Activated T-cell treated with anti-CD3 and anti-CD28 coated beads, Interleukin-2, amount 50 U/mL, for 48 hours (primary cell): ENCODE data around the gene WDR11.
"Not testable (repeated sequence)": the region's sequence is repeated elsewhere in the genome, so short reads cannot be mapped to it uniquely, and the experiment has no call there.

Experiments
- DNase-seq, 2 experiments: peaks; one replicate each; pipeline ENCODE4 v3.0.0-alpha.2; 2020

Gene WDR11

DNA sequence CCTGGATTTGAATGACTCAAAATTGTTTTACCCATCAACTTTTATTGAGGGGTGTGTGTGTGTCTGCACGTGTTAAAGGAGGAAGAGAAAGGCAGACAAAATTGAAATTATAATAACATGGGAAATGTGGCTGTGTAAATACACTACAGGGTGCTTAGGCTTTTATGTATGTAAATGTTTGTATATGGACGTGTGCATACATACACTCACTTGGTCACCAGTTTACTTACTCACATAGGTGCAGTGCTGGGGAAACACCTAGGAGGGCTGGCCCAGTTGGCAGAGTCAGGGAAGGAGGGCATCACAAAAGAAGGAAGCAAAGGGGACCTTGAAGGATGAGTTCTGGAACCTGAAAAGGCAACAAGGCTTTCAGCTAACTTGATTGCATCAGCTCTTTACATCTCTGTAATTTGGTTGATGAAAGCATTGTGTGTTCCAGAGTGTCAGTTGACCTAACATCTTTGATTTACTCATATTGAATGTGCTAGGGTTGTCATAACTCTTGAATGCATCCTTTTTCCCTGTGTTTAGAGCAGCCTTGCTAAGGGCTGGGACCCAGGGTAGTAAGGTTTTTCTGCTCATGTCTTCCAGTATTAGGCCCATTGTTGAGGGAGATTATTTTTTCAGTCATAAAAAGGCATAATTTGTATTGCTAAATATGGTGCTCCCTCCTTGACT, 10.2 kb downstream of the WDR11 start:
- no peak for DNase-seq

DNA sequence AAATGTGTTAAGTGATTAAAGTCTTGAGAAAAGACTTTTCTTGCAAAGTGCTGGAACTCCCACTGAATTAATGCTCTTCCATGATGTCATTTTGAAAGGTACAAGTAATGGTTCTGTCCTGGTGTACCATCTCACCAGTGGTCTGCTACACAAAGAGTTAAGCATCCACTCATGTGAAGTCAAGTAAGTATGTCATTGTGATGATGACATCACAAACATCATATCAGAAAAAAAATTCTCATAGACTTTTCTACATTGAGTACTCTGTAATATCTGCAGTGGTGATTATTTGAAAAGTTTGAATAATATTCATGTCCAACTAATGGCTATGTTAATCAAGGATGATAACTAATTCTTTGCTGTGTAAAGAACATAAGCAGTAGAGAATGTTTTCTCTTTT, 22.6 kb downstream of the WDR11 start:
- no peak for DNase-seq

DNA sequence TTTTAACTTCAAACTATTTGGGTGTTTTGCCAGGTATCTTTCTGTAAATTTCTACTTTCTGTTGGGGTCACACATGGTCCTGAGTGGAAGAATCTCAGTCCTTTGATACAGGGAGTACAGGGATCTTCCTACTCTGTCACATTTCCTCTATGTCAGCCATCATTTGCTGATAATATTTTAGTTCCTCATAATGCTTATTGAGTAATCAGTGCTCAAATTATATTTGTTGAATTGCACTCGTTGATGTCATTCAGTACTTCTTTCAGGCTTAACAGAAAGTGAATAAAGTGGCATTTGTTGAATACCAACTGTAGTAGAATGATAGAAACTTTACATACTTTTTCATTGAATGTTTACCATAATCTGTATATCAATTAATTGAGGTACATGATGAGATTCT, 31.9 kb downstream of the WDR11 start:
- DNase-seq = no peak

DNA sequence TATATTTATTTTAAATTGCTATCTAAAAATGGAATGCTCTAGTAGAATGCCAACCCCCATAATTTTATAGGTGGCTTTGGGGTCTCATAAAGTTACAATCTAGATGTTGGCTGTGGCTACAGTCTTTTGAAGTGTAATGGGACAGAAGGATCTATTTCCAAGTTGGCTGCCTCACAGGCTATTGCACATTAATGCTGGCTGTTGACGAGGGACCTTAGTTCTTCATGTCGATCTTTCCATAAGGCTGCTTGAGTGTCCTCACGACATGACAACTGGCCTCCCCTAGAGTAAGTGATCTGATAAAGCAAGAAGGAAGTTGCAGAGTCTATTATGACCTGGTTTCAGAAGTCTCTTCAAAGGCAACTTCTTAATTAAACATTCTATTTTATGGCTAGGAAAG, 36.3 kb downstream of the WDR11 start:
- no peak for DNase-seq

DNA sequence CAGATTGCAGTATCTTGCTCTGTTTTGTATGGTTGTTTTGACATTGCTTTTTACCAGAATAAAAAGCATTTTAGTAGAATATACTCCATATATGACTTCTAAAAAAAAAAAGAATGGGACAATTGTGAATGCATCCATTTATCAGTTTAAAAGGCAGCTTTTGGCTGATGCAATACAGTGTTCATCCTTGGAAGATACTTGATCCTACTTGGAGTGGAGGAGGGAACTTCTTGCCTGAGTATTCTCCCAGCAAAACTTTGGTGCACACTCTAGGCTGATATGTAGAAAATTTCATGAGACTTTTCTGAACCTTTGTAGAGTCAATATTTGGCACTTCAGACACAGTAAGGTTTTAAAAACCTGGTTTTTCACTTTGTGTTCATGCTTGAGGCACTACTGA, 40.2 kb downstream of the WDR11 start:
- DNase-seq = no peak

DNA sequence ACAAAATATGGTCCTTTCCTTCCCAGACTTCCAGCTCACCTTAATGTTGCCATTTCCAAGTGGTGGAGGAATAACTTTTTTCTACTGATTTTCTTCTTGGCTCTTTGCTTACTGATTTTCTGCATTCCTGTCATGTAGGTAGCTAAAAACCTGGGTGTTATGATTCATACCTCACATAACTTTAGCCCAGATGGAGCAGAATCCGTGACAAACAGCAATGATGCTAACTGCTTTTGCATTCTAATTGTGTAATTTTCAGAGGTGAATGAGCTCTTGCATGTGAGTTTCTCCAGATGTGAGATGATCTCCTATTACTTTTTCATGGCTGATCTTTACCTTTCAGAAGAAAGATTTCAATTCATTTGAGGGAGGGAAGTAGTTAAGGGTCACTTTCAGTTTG, 43.4 kb downstream of the WDR11 start:
- DNase-seq = no peak

DNA sequence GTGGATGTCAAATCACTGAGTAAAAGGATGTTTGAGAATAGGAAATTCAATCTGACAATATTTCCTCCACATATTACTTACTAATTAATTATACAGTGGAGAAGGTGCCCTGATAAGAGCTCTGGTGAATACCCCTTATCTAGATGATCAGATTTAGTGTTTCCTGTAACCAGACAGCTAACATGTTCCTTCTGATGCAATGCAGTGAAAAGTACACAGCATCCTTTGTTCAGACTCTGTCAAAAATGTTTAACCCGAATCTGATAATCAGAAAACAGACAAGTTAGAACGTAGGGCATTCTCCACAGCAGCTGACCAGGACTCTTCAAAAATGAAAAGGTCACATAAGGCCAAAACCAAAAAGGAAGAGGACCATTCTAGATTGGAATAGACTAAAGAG, 46.2 kb downstream of the WDR11 start:
- no peak for DNase-seq

DNA sequence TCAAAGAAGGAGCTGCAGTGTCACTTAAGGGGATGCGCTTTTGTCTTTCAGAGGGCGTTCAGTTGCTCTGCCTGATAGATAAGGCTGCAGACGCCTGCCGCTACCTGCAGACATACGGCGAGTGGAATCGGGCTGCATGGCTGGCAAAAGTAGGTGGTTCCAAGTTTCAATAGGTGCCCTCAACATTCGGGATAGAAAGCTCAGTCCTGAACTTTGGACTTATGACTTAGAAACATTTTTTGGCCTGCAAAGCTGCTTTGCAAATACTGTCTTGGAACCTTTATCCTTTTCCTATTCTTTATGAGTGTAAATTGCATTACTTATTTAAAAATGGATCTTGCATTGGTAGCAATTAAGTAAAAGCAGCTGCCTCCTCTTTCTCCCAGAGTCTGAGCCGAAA, 54.1 kb downstream of the WDR11 start:
- no peak for DNase-seq

DNA sequence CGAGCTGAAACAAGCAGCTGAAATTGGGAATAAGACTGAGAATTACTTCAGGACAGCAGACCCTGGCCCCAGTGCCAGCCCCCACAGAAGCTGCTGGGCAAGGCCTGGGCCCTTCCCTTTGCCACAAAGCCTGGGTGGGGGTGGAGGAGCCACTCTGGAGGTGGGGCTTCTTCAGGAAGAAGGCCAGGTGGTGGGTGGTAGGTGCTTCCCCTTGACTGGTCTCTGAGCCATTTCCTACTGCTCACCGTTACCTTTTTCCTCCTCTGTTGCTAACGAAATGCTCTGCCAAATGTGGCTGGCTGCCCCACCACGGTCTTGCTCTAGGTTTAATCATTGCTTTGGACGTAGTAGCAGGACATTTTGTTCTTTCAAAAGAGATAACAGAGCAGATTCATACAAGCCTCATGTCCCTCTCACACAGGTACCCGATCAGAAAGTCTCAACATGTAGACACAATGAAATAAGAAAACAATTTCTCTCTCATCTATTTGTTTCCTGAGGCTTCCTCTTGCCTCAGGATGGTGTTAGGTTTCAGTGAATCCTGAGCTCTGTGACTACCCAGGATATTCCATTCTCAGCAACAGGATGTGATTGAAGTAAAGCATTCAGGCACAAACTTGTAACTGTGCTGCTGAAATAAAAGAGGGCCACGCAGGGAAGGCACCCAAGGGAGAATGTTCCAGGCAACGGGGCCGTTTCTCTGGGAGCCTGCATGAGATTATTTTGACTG, 66.5 kb downstream of the WDR11 start:
- no peak for DNase-seq

DNA sequence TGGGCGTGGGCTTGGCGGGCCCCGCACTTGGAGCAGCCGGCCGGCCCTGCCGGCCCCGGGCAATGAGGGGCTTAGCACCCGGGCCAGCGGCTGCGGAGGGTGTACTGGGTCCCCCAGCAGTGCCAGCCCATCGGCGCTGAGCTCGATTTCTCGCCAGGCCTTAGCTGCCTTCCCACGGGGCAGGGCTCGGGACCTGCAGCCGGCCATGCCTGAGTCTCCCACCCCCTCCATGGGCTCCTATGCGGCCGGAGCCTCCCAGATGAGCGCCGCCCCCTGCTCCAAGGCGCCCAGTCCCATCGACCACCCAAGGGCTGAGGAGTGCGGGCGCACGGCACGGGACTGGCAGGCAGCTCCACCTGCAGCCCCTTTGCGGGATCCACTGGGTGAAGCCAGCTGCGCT, 72.7 kb downstream of the WDR11 start:
- DNase-seq = not testable (repeated sequence)

DNA sequence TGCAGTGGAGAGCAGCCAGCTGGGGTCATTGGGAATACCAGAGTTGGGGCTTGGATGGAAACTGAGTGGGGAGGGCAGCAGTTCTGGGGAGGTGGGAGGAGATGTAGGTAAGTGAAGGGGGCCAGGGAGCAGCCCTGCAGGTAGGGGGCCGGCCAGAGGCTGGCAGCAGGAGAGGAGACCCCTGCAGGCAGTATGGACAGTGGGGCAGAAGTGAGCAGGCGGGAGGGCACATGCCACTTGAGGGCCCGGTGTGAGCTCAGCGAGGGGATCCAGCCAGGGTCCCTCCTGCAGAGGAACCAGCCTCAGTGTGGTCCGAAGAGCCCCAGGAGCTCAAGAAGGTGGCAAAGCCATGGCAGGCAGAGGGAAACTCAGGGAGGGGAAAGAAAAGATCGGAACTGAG, 75.4 kb downstream of the WDR11 start:
- no peak for DNase-seq

DNA sequence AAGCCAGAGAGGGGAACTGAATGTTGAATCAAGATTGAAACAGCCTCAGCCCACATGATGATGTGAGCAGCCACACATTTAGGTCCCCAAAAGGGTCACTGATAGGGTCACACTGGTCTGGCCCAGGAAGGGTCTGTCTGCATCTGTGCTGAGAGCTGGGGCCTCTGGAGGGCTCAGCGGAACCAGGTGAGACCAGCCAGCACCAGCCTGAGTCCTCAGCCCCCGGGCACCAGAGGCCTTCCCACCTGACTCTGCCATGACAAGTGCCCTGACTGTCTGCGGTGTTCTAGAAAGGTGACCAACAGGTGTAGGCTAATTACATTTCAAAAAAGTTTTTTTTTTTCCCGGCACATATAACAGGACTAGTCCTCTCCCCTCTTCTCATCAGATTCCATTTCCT, 76.2 kb downstream of the WDR11 start:
- DNase-seq = no peak

DNA sequence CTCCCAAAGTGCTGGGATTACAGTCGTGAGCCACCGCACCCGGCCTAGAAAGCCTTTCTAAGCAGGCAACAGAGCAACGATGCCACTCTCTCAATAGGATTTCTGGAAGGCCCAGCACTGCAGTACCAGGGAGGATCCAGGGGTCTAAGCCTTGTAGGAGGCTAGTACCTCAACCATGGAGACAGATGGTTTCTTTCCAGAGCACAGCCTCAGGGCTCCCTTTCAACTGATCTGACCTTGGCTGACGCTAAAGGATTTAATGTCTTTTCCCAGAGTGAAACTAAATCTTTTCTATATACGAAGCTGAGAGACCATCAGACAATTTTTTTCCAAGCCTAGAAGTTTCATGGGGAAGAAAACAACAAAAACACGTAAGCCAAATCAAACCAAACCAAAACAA, 78.0 kb downstream of the WDR11 start:
- DNase-seq = no peak

DNA sequence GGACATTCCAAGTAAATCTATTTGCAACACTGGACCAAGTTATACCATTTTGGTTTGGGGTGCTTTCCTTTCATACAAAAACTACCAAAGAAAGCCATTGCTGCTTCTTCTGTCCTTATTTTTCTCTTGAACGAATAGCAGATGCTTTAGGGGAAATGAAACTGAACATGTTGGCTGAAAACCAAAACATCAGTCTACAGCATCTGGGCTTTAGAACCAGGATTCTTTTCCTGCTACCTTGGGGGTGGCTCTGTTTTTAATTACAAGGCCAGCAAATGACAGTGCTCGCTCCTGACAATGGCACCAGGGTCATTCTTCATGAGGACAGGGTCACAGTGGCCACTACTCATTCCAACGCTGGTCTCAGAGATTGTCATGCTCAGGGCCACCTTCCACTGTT, 80.3 kb downstream of the WDR11 start:
- DNase-seq = no peak

DNA sequence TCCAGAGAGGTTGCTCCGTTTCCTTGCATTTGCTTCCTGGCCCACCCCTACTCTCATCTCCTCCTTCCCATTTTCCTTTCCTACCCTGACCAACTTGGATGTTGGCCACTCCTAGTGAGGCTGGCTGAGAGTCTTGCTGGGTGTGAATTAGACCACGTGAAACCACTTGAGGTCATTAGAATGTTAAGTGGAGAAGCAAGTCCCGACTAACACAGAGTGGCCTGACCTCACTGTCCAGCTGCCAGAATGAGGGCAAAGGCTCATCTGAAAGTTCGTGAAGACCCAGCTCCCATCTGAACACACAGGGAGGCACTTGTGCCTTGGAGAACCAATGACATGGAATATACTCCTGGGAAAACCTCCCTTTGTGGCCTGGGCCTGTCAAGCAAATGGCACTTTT, 80.8 kb downstream of the WDR11 start:
- DNase-seq = no peak

DNA sequence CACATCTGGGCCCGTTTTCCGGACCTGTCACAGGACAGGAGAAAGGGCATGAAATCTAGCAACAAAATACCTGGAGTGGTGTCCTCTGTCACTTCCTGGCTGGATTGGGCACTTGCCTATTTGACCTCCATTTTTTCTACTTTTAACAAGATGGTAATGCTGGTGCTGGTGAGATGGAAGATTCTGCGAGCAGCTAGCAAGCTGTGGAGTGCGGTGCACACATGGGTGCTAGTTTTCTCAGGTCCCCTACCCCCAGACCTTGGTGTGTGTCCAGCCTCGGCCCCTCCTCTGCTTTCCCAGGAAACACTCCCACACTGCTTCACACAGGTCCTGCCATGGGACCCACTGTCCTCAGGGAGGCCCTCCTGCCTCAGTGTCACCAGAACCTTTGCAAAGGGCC, 87.7 kb downstream of the WDR11 start:
- no peak for DNase-seq

DNA sequence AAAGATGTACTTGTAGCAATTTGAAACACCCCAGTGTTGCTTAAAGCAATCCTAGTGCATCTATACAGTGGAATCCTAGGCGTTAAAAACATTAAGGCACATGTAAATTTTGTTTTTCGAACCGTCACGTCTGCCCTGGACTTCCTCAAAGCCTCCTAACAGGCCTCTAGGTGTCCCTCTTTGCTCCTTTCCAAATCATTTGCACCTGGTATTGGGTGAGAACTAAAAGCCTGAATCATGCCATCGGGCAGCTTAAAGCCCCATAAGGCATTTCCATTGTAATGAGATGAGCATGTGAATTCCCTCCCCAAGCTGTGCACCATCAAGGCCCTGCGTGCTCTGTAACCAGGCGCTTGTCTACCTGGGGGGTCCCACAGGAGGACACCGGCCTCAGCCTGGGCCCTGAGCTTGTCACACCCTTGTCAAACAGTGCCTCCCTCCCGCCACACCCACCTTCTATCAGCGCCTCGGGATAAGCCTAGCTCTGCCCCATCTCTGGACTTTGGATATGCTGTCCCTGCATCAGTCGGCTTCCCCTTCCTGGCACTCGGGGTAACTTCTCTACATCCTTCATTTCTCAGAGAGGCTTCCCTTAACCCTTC, 89.2 kb downstream of the WDR11 start:
- no peak for DNase-seq

DNA sequence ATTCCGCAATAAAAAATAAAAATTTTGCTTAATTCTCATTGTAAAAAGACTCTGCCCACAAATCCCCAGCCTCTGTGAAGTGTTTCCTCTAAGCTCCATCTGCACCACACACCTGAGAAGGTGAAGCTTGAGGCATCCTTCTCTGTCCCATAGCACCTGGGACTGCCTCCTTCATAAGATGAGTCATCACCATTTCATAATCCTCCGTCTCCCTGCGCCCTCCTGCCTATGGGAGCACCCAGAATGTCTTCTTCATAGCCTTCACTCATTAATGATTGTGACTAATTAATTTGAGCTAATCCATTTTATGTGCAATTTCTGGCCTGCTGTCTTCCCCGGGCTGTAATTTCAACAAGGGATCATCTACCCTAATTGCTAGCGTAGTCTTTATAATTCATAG, 90.3 kb downstream of the WDR11 start:
- DNase-seq = no peak

DNA sequence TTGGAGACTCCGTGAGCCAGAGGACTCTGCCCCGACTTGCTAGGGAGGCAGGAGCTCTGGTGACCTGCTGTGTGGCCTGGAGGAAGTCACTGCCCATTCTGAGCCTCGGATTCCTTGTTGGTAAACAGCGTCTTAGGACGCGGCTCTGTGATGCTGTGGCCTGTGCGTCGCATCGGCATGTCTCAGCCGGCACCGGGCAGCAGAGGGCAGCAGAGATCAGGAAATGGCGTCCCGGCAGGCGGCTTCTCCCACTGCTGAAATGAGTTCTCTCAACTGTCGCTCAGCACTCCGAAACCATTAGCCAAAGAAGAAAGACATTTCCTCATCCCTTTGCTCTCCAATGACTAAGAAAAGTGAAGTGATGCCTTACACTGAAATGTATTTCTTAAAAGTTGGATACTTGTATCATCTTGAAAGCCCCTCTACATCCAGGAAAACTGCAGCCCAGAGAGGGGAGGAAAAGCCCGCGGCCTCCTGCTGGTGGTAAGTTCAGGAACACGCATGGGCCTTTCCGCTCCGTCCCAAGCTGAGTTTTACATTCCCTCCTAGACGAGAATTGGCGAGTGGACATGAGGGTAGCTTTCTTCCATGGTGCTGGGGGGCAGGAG, 91.7 kb downstream of the WDR11 start:
- DNase-seq = peak; percentile 86

DNA sequence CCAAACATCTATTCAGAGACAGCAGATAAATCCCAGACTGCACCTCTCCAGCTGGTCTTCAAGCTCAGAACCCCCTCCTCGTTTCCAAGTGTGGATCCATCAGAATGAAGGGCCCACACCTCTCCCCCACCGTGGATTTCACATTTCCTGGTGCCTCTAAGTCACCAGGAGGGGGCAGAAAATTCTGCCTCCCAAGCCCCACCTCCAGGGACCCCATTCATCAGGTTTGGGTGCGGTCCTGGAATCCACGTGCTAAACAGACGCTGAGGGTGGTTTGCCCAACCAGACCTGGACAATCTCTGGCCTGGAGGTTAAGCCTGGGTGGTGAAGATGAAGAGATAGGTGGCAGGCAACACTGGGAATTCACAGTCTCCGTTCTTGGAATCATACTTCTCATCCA, 92.4 kb downstream of the WDR11 start:
- no peak for DNase-seq

DNA sequence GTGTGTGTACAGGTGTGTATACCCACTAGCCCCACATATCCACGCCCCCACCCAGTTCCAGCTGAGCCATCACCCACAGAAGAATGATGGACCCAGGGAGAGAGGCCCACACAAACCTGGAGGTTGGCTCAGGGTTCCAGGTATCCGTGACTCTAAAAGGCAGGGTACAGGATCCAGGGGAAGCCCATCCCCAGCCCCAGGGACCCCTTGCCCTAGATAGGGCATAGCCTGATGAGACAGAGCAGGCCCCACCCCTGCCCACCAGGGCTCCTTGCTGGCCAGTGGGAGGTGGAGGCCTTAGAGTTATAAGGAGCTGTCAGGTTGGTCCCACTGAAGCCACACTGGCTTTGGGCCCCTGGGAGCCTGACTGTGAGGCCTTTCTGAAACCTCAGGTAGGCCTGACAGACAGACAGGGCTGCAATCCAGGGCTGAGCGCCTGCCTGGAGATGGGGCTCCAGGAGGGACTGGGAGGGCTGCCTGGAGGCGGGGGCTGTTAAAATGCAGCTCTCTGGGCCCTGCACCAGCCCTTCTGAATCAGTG, 93.5 kb downstream of the WDR11 start:
- DNase-seq = no peak

DNA sequence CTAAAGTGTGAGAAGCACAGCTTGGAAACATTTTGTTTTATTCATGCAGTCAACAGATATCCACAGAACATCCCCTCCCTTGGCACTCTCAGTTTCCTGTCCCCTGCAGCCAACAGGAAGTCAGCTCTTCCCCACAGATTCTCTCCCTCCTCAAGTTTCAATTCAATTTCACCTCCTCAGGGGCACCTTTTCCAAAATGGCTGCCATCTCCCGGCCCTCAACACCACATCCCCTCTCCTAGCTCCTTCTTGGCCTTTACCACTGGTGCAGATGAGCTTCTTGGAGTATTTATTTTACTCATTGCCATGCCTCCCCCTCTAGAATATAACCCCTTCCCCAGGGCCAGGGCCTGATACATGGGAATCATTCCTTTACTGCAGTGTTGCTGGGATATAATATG, 94.0 kb downstream of the WDR11 start:
- DNase-seq = no peak

DNA sequence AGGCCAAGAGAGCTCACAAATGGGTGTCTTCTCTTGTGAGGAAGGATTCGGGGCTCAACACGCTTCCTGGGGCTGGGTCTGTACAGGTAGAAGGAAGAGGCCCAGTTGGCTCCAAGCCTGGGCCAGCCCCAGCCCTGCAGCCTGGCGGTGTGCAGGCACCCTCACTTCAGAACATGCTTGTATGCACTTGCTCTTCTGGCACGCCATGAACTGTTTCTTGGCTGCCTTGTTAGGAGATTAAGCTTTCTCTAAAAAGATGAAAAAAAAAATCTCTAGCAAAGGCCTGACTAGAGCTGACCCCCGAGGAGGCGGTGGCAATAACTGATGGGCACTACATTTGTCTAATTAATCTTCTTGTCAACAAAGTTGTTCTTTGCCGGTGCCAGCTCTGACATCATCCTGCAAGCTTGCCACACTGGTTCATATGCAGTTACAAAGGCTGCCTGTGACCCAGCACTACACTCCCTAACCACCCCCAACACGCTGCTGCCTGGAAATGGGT, 94.7 kb downstream of the WDR11 start:
- DNase-seq = no peak

DNA sequence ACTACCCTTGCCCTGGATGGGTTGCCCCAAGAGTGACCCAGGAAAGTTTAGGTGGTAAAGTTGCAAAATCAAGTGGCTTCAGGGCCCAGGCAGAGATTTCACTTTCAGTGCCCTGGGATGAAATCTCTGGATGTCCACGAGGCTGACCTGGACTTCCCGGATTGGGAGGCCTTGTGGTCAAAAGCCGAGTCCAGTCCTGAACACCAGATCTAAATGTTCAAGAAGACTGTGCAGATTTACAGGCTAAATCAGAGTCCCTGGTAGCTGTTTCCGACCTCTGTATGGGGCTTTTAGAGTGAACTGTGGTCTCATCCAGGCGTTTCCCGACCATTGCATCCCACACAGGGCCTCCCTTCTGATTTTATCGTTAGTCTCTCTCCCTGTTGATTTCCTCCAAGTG, 95.3 kb downstream of the WDR11 start:
- no peak for DNase-seq
